ENCODE data around the gene GNB3.

GRCh38 chr12:6809056-6809455, 31.7 kb upstream of the GNB3 start:
- no peak for TF ChIP-seq CTCF (IDR thresholded peaks at IDR 0.05; ENCODE audit: extremely low read depth in 1 of 2, insufficient read depth in 1 of 2, low read depth in 1 of 2, low read length in 2 of 2)
- no peak for TF ChIP-seq EZH2 (IDR thresholded peaks at IDR 0.05; ENCODE audit: borderline replicate concordance, low read depth, low read length, severe bottlenecking)
- no peak for TF ChIP-seq POLR2A (IDR thresholded peaks at IDR 0.05; ENCODE audit: low read depth, low read length)
- no peak for TF ChIP-seq POLR2AphosphoS5 (IDR thresholded peaks at IDR 0.05; ENCODE audit: insufficient read depth, low read depth, low read length)
- no peak for TF ChIP-seq MYC (IDR thresholded peaks at IDR 0.05; ENCODE audit: low read depth, low read length)
- TF ChIP-seq JUN (IDR thresholded peaks at IDR 0.05; ENCODE audit: borderline replicate concordance, insufficient read depth, insufficient read length, low read depth): no peak

Measured in endothelial cell of umbilical vein (primary cell).